A549 (cell line): ENCODE results near the gene LGALS14.

Experiments
- CTCF ChIP-seq: fragments of >200 bp; sonication (Bioruptor Twin); formaldehyde crosslinking; IDR thresholded peaks from 3 replicates; pipeline ENCODE4 v1.5.1; 2016
- HDAC2 ChIP-seq: fragments of 200-600 bp; sonication (generic); IDR thresholded peaks from 2 replicates; pipeline ENCODE4 v1.6.1; 2016
- MAX ChIP-seq: IDR thresholded peaks from 2 replicates; pipeline ENCODE4 v1.6.1; 2012
- POLR2A ChIP-seq: IDR thresholded peaks from 2 replicates; pipeline ENCODE4 v1.6.1; 2012; ENCODE audit warnings: mild to moderate bottlenecking, low read length
- RFX5 ChIP-seq: fragments of 450-650 bp; IDR thresholded peaks from 2 replicates; pipeline ENCODE4 v1.7.1; 2014; ENCODE audit warnings: antibody characterized with exemption, mild to moderate bottlenecking, moderate library complexity

GRCh38 chr19:39661565-39661964 is 42.7 kb upstream of the LGALS14 start:
- TF ChIP-seq CTCF: no peak
- no peak for TF ChIP-seq HDAC2
- no peak for TF ChIP-seq MAX
- TF ChIP-seq POLR2A: no peak
- no peak for TF ChIP-seq RFX5
